Activated B cell treated with CpG ODN at 0.5 μM for 24 hours (primary cell): Measurements from ENCODE around the gene ANKIB1. TPM values are rescaled to one million over a fixed set of nuclear protein-coding genes. Genes with fewer than 3 reads are reported as not detected.
"Not testable (repeated sequence)": the region's sequence is repeated elsewhere in the genome, so short reads cannot be mapped to it uniquely, and the experiment has no call there.

ENCODE experiments used
- ATAC-seq: fragments of 200-7000 bp; cut with Tn5 transposase; one replicate; pipeline ENCODE4 v1.10.0; 2021; ENCODE audit warnings: low read depth, mild to moderate bottlenecking, moderate library complexity
- CTCF ChIA-PET: fragments of 350-600 bp; sonication (Branson Sonifier 250); formaldehyde crosslinking; loops from one replicate; lab custom pipeline; 2021; ENCODE audit warnings: antibody characterized with exemption; lab: Charles Lee
- POLR2A ChIA-PET: fragments of 350-600 bp; sonication (Branson Sonifier 250); formaldehyde crosslinking; loops from one replicate; lab custom pipeline; 2021; ENCODE audit warnings: antibody characterized with exemption; lab: Charles Lee
- DNase-seq: peaks from one replicate; pipeline ENCODE4 v3.0.0; 2022
- H3K27ac Mint-ChIP-seq: one replicate; pipeline ENCODE4 v1.8.0; 2020; ENCODE audit warnings: mixed read lengths
- H3K27me3 Mint-ChIP-seq: one replicate; pipeline ENCODE4 v1.8.0; 2021; ENCODE audit warnings: mixed read lengths
- H3K36me3 Mint-ChIP-seq: one replicate; pipeline ENCODE4 v1.8.0; 2021; ENCODE audit warnings: low read depth, mixed read lengths
- H3K4me1 Mint-ChIP-seq: one replicate; pipeline ENCODE4 v1.8.0; 2021; ENCODE audit warnings: mixed read lengths
- H3K4me3 Mint-ChIP-seq: one replicate; pipeline ENCODE4 v1.8.0; 2020; ENCODE audit warnings: mild to moderate bottlenecking, mixed read lengths
- H3K9me3 Mint-ChIP-seq: one replicate; pipeline ENCODE4 v1.8.0; 2020; ENCODE audit warnings: mixed read lengths
- CTCF ChIP-seq: fragments of 200-600 bp; IDR thresholded peaks from one replicate; pipeline ENCODE4 v1.8.0; 2022; ENCODE audit warnings: antibody characterized with exemption, mild to moderate bottlenecking
- intact Hi-C: fragments of 100-400 bp; cut with micrococcal nuclease; formaldehyde crosslinking; loops from one replicate; pipeline ENCODE4 v1.15.1; 2024
- total RNA-seq: library from RNA; stranded (reverse); gene quantifications from 2 replicates; pipeline ENCODE4 v1.2.3, GENCODE V29; 2022

The ANKIB1 gene
- total RNA-seq, 1 donor from 2014 or later: 50.6 TPM

GRCh38 chr7:92436612-92437445, 191.1 kb downstream of the ANKIB1 start:
- TF ChIP-seq CTCF: no peak
- DNase-seq (no peak), ATAC-seq (no peak)
- ChIA-PET CTCF (no interaction called here), POLR2A (no interaction called here)
- Mint-ChIP-seq H3K4me1 (no peaks in the 10 kb centered on the region), H3K9me3 (no peaks in the 10 kb centered on the region), H3K27ac (no peak overlapping the region), H3K36me3 (no peaks in the 10 kb centered on the region), H3K4me3 (no peak overlapping the region), H3K27me3 (peaks cover 6% of the 10 kb centered on the region)
- intact Hi-C loops: no loop called here

GRCh38 chr7:92437956-92438491, 192.2 kb downstream of the ANKIB1 start:
- intact Hi-C loops: no loop called here
- Mint-ChIP-seq H3K27ac (no peak overlapping the region), H3K36me3 (no peaks in the 10 kb centered on the region), H3K4me1 (no peaks in the 10 kb centered on the region), H3K4me3 (no peak overlapping the region), H3K9me3 (no peaks in the 10 kb centered on the region), H3K27me3 (peaks cover 6% of the 10 kb centered on the region)
- no peak for DNase-seq
- ATAC-seq: no peak
- POLR2A ChIA-PET: no interaction called here
- CTCF ChIA-PET: interaction anchor here (0.6 kb wide), 1 partner anchor 305 kb away, joined by 3 read pairs; no protein-coding TSS in a partner anchor
- TF ChIP-seq CTCF: no peak

- H3K27ac Mint-ChIP-seq, CTCF ChIA-PET, H3K27me3 Mint-ChIP-seq, ATAC-seq, DNase-seq, H3K4me1 Mint-ChIP-seq, H3K36me3 Mint-ChIP-seq, intact Hi-C loops, POLR2A ChIA-PET, H3K4me3 Mint-ChIP-seq, H3K9me3 Mint-ChIP-seq: not testable (repeated sequence)
Observed at GRCh38 chr7:92442720-92443119, 196.9 kb downstream of the ANKIB1 start.

GRCh38 chr7:92446869-92447344, 201.1 kb downstream of the ANKIB1 start:
- TF ChIP-seq CTCF: no peak
- POLR2A ChIA-PET: interaction anchor here (0.6 to 3.0 kb wide), 15 partner anchors 11 to 1740 kb away, joined by 3 to 41 read pairs (median 5); partner anchors contain the start of genes AKAP9, ANKIB1, CDK6 and CYP51A1

GRCh38 chr7:92447345-92448204, 201.8 kb downstream of the ANKIB1 start, which contains the start of gene GATAD1:
GATAD1 (plus strand) TSS chr7:92447482; CDS start chr7:92447730, 248 bp downstream.
- CTCF ChIA-PET: interaction anchor here (0.7 to 3.5 kb wide), 12 partner anchors 13 to 1160 kb away, joined by 3 to 57 read pairs (median 4); partner anchors contain the start of genes ANKIB1, KRIT1, LRRD1 and PEX1
- peak; percentile 61 for TF ChIP-seq CTCF
- Mint-ChIP-seq H3K27me3 (no peaks in the 10 kb centered on the region), H3K4me3 (peak within 1 kb of the TSS; percentile 95), H3K36me3 (peaks cover 27% of the 10 kb centered on the region), H3K9me3 (no peaks in the 10 kb centered on the region), H3K27ac (peak within 1 kb of the TSS; percentile 97), H3K4me1 (peaks cover 8% of the 10 kb centered on the region)
- DNase-seq (peak; percentile 74), ATAC-seq (peak; percentile 85)
- POLR2A ChIA-PET: interaction anchor here (0.6 to 3.0 kb wide), 18 partner anchors 10 to 1825 kb away, joined by 3 to 41 read pairs (median 6); partner anchors contain the start of genes AKAP9, ANKIB1, CDK6 and CYP51A1
- intact Hi-C loops: loop anchor here (1.0 to 5.0 kb wide), 15 partner anchors 23 to 1850 kb away; partner anchors contain the start of genes AKAP9, ANKIB1, CDK14 and CYP51A1

More at GRCh38 chr7:92446869-92447344, 201.1 kb downstream of the ANKIB1 start:
- Mint-ChIP-seq H3K36me3 (peaks cover 21% of the 10 kb centered on the region), H3K4me1 (peaks cover 8% of the 10 kb centered on the region), H3K9me3 (no peaks in the 10 kb centered on the region), H3K4me3 (peak overlapping the region; percentile 95), H3K27ac (peak overlapping the region; percentile 88), H3K27me3 (no peaks in the 10 kb centered on the region)
- CTCF ChIA-PET: interaction anchor here (0.7 to 3.5 kb wide), 12 partner anchors 14 to 1159 kb away, joined by 3 to 57 read pairs (median 4); partner anchors contain the start of genes ANKIB1, KRIT1, LRRD1 and PEX1
- DNase-seq (peak; percentile 19), ATAC-seq (no peak)
- intact Hi-C loops: loop anchor here (1.0 to 5.0 kb wide), 11 partner anchors 23 to 1850 kb away; partner anchors contain the start of genes AKAP9, ANKIB1, CDK14 and FAM133B
